ENCODE results near the gene PDE9A. TPM values are rescaled to one million over a fixed set of nuclear protein-coding genes. Genes with fewer than 3 reads are reported as not detected.
"Not testable (repeated sequence)": the region's sequence is repeated elsewhere in the genome, so short reads cannot be mapped to it uniquely, and the experiment has no call there.

The PDE9A gene
- total RNA-seq, 3 donors from 2014 or later: 3.0 to 14.7 (median 10.5) TPM

- intact Hi-C loops (cut with DNase I; ENCODE audit: low total_unique reads): no loop called here
- no peaks in the 10 kb centered on the region for H3K9me3 ChIP-seq
- no peaks in the 10 kb centered on the region for H3K36me3 ChIP-seq
- no peaks in the 10 kb centered on the region for H3K27me3 ChIP-seq
- no peak for DNase-seq (ENCODE audit: low spot score in 2 of 2)
- no peak for TF ChIP-seq CTCF (IDR thresholded peaks at IDR 0.05)
- TF ChIP-seq POLR2A (IDR thresholded peaks at IDR 0.05): no peak
- TF ChIP-seq POLR2AphosphoS5 (IDR thresholded peaks at IDR 0.05): no peak
- no peak overlapping the region for H3K27ac ChIP-seq
- peaks cover 0 to 6% of the 10 kb centered on the region in 2 donors for H3K4me1 ChIP-seq
- no peak overlapping the region for H3K4me3 ChIP-seq
Measured at GRCh38 chr21:42611852-42612251, 41.6 kb upstream of the PDE9A start.

- peaks cover 0 to 6% of the 10 kb centered on the region in 2 donors for H3K4me1 ChIP-seq
- H3K4me3 ChIP-seq: no peak overlapping the region
Measured at GRCh38 chr21:42612390-42612789, 41.0 kb upstream of the PDE9A start.

GRCh38 chr21:42613756-42614155 is 39.7 kb upstream of the PDE9A start:
- intact Hi-C loops (cut with DNase I; ENCODE audit: low total_unique reads): no loop called here
- DNase-seq (ENCODE audit: low spot score in 2 of 2): no peak
- Histone ChIP-seq H3K27me3 (peaks cover 0 to 3% of the 10 kb centered on the region in 2 donors), H3K9me3 (no peaks in the 10 kb centered on the region), H3K4me1 (peaks cover 0 to 6% of the 10 kb centered on the region in 2 donors), H3K36me3 (no peaks in the 10 kb centered on the region), H3K4me3 (no peak overlapping the region), H3K27ac (peak overlapping the region; percentile 43 to 94)
- TF ChIP-seq CTCF (IDR thresholded peaks at IDR 0.05) (no peak), POLR2AphosphoS5 (IDR thresholded peaks at IDR 0.05) (no peak), POLR2A (IDR thresholded peaks at IDR 0.05) (no peak)

More at GRCh38 chr21:42612390-42612789, 41.0 kb upstream of the PDE9A start:
- no peak overlapping the region for H3K27ac ChIP-seq
- H3K36me3 ChIP-seq: no peaks in the 10 kb centered on the region
- TF ChIP-seq POLR2A (IDR thresholded peaks at IDR 0.05) (no peak), POLR2AphosphoS5 (IDR thresholded peaks at IDR 0.05) (no peak), CTCF (IDR thresholded peaks at IDR 0.05) (no peak)
- no peak for DNase-seq (ENCODE audit: low spot score in 2 of 2)
- intact Hi-C loops (cut with DNase I; ENCODE audit: low total_unique reads): no loop called here
- no peaks in the 10 kb centered on the region for H3K27me3 ChIP-seq
- H3K9me3 ChIP-seq: no peaks in the 10 kb centered on the region

- H3K4me3 ChIP-seq: peak overlapping the region in 2 of 3 donors; percentile 28 to 47
- peaks cover 0 to 6% of the 10 kb centered on the region in 2 donors for H3K4me1 ChIP-seq
- H3K27ac ChIP-seq: peak overlapping the region; percentile 90 to 94
- intact Hi-C loops (cut with DNase I; ENCODE audit: low total_unique reads): no loop called here
- DNase-seq (ENCODE audit: low spot score in 2 of 2): peak in 1 of 2 donors; percentile 37
- no peaks in the 10 kb centered on the region for H3K36me3 ChIP-seq
- no peak for TF ChIP-seq CTCF (IDR thresholded peaks at IDR 0.05)
- no peak for TF ChIP-seq POLR2A (IDR thresholded peaks at IDR 0.05)
- TF ChIP-seq POLR2AphosphoS5 (IDR thresholded peaks at IDR 0.05): no peak
- H3K27me3 ChIP-seq: peaks cover 0 to 5% of the 10 kb centered on the region in 2 donors
- H3K9me3 ChIP-seq: no peaks in the 10 kb centered on the region
Measured at GRCh38 chr21:42614396-42614795, 39.0 kb upstream of the PDE9A start.

- peaks cover 0 to 6% of the 10 kb centered on the region in 2 donors for H3K4me1 ChIP-seq
- intact Hi-C loops (cut with DNase I; ENCODE audit: low total_unique reads): no loop called here
- no peaks in the 10 kb centered on the region for H3K36me3 ChIP-seq
- H3K9me3 ChIP-seq: no peaks in the 10 kb centered on the region
- TF ChIP-seq POLR2AphosphoS5 (IDR thresholded peaks at IDR 0.05) (peak in 1 of 3 donors; percentile 69), POLR2A (IDR thresholded peaks at IDR 0.05) (no peak)
- peaks cover 0 to 5% of the 10 kb centered on the region in 2 donors for H3K27me3 ChIP-seq
- peak; percentile 65 to 74 for DNase-seq (ENCODE audit: low spot score in 2 of 2)
- H3K4me3 ChIP-seq: peak overlapping the region in 2 of 3 donors; percentile 28 to 47
- peak overlapping the region; percentile 90 to 94 for H3K27ac ChIP-seq
Measured at GRCh38 chr21:42614811-42615351, 38.5 kb upstream of the PDE9A start.

GRCh38 chr21:42615377-42615776 is 38.0 kb upstream of the PDE9A start:
- H3K9me3 ChIP-seq; H3K27me3 ChIP-seq; H3K4me3 ChIP-seq; intact Hi-C loops (cut with DNase I; ENCODE audit: low total_unique reads); H3K36me3 ChIP-seq; DNase-seq (ENCODE audit: low spot score in 2 of 2); H3K4me1 ChIP-seq: not testable (repeated sequence)
- H3K27ac ChIP-seq: peak overlapping the region in 1 of 2 donors; percentile 94

All from breast epithelium (tissue), 4 donors.